H1 (cell line): ENCODE measurements around the gene ROR1. TPM values are rescaled to one million over a fixed set of nuclear protein-coding genes. Genes with fewer than 3 reads are reported as not detected.

ENCODE experiments used
- CTCF ChIA-PET: fragments of 300-600 bp; sonication (Branson Sonifier 250); formaldehyde crosslinking; loops from one replicate; lab custom pipeline; 2021; ENCODE audit not compliant: partially characterized antibody; lab: Charles Lee
- POLR2A ChIA-PET: fragments of 300-600 bp; sonication (Branson Sonifier 250); formaldehyde crosslinking; loops from one replicate; lab custom pipeline; 2021; ENCODE audit warnings: inconsistent platforms; ENCODE audit not compliant: partially characterized antibody; lab: Charles Lee
- DNase-seq, 2 experiments: peaks; one replicate each; pipeline versions ENCODE4 v3.0.0 to v3.0.0-alpha.2; 2010 to 2022; ENCODE audit warnings: low spot score in 2 of 2, low read depth in 1 of 2, mixed read lengths in 1 of 2
- FAIRE-seq: peaks from 2 replicates; lab custom pipeline; 2011; peaks lifted over from hg19 to GRCh38; lab: Jason Lieb, UNC
- H2AFZ ChIP-seq: 2 replicates; pipeline ENCODE4 v1.8.1; 2012; ENCODE audit warnings: low read length, inconsistent platforms
- H2AK5ac ChIP-seq: 2 replicates; pipeline ENCODE4 v1.6.1; 2013; ENCODE audit warnings: low read depth, low read length
- H2BK120ac ChIP-seq: replicated peaks from 2 replicates; pipeline ENCODE3; 2013; ENCODE audit warnings: low read depth, low read length, inconsistent platforms
- H2BK12ac ChIP-seq: 2 replicates; pipeline ENCODE4 v1.6.1; 2013; ENCODE audit warnings: low read depth, low read length
- H2BK15ac ChIP-seq: 2 replicates; pipeline ENCODE4 v1.6.1; 2013; ENCODE audit warnings: low read length
- H2BK20ac ChIP-seq: 2 replicates; pipeline ENCODE4 v1.6.1; 2013; ENCODE audit warnings: low read length
- H2BK5ac ChIP-seq: 2 replicates; pipeline ENCODE4 v1.6.1; 2013; ENCODE audit warnings: low read depth, low read length
- H3K14ac ChIP-seq: 2 replicates; pipeline ENCODE4 v1.6.1; 2013; ENCODE audit warnings: inconsistent platforms; ENCODE audit not compliant: insufficient read length
- H3K18ac ChIP-seq: 2 replicates; pipeline ENCODE4 v1.6.1; 2013; ENCODE audit warnings: low read length; ENCODE audit errors: extremely low read depth
- H3K23ac ChIP-seq: 2 replicates; pipeline ENCODE4 v1.6.1; 2013; ENCODE audit warnings: inconsistent platforms; ENCODE audit not compliant: insufficient read length
- H3K23me2 ChIP-seq: 2 replicates; pipeline ENCODE4 v1.6.1; 2013; ENCODE audit warnings: low read depth, low read length
- H3K27ac ChIP-seq: 2 replicates; pipeline ENCODE4 v1.6.1; 2011; ENCODE audit warnings: low read depth, low read length, inconsistent platforms
- H3K27me3 ChIP-seq, 4 experiments: replicated peaks in 1 of 4; 1 replicate in 1 of 4; 2 replicates in 3 of 4; pipeline versions ENCODE4 v1.6.1 to v1.8.1; 2011 to 2013; ENCODE audit warnings: low read length in 3 of 4, mild to moderate bottlenecking in 3 of 4, inconsistent platforms in 2 of 4, mixed read lengths in 2 of 4, moderate library complexity in 1 of 4; ENCODE audit not compliant: control insufficient read depth in 3 of 4, insufficient read depth in 3 of 4; ENCODE audit errors: extremely low read depth in 1 of 4
- H3K36me3 ChIP-seq, 4 experiments: 2 replicates each; pipeline versions ENCODE4 v1.6.1 to v1.8.1; 2011 to 2013; ENCODE audit warnings: mild to moderate bottlenecking in 4 of 4, low read length in 3 of 4, moderate library complexity in 2 of 4, control low read depth in 1 of 4, inconsistent platforms in 1 of 4; ENCODE audit not compliant: insufficient read depth in 4 of 4, control insufficient read depth in 2 of 4
- H3K4ac ChIP-seq: replicated peaks from 2 replicates; pipeline ENCODE3; 2013; ENCODE audit warnings: low read length, low read depth, mixed read lengths, inconsistent platforms; ENCODE audit not compliant: insufficient read length
- H3K4me1 ChIP-seq, 4 experiments: replicated peaks in 1 of 4; 1 replicate in 1 of 4; 2 replicates in 3 of 4; pipeline versions ENCODE4 v1.6.1 to v1.8.1; 2011 to 2013; ENCODE audit warnings: low read length in 3 of 4, inconsistent platforms in 2 of 4, mixed read lengths in 1 of 4; ENCODE audit not compliant: insufficient read depth in 4 of 4, control insufficient read depth in 3 of 4
- H3K4me2 ChIP-seq, 2 experiments: 2 replicates each; pipeline versions ENCODE4 v1.6.1 to v1.8.1; 2011 to 2013; ENCODE audit warnings: low read depth in 2 of 2, low read length in 2 of 2, control low read depth in 1 of 2, inconsistent platforms in 1 of 2, mild to moderate bottlenecking in 1 of 2; ENCODE audit not compliant: insufficient read depth in 1 of 2
- H3K4me3 ChIP-seq, 4 experiments: fragments of 200-600, 300-600 bp in 1 of 4; sonication (generic), shearing (Covaris generic), sonication (Bioruptor Twin) in 1 of 4; 2 replicates each; pipeline versions ENCODE4 v1.5.1 to v1.8.1; 2011 to 2016; ENCODE audit warnings: low read length in 4 of 4, low read depth in 3 of 4, control low read depth in 2 of 4, inconsistent platforms in 2 of 4, mild to moderate bottlenecking in 2 of 4, mixed read lengths in 1 of 4, moderate library complexity in 1 of 4; ENCODE audit not compliant: insufficient read depth in 2 of 4; ENCODE audit errors: extremely low read depth in 1 of 4
- H3K56ac ChIP-seq: replicated peaks from 2 replicates; pipeline ENCODE3; 2013; ENCODE audit warnings: low read depth, mild to moderate bottlenecking, mixed read lengths, low read length, inconsistent platforms; ENCODE audit not compliant: insufficient read length
- H3K79me1 ChIP-seq: 2 replicates; pipeline ENCODE4 v1.6.1; 2013; ENCODE audit warnings: low read depth, low read length, control low read depth
- H3K79me2 ChIP-seq, 2 experiments: 2 replicates each; pipeline versions ENCODE4 v1.6.1 to v1.8.1; 2012 to 2013; ENCODE audit warnings: low read length in 2 of 2, mild to moderate bottlenecking in 2 of 2, inconsistent platforms in 1 of 2; ENCODE audit not compliant: insufficient read depth in 2 of 2, control insufficient read depth in 1 of 2
- H3K9ac ChIP-seq, 4 experiments: replicated peaks in 1 of 4; 1 replicate in 1 of 4; 2 replicates in 3 of 4; pipeline versions ENCODE4 v1.6.1 to v1.8.1; 2011 to 2013; ENCODE audit warnings: low read depth in 3 of 4, low read length in 3 of 4, control low read depth in 2 of 4, mild to moderate bottlenecking in 2 of 4, moderate library complexity in 2 of 4, inconsistent platforms in 1 of 4; ENCODE audit errors: extremely low read depth in 1 of 4
- H3K9me3 ChIP-seq, 2 experiments: 2 replicates each; pipeline versions ENCODE4 v1.6.1 to v1.8.1; 2012 to 2013; ENCODE audit warnings: mild to moderate bottlenecking in 2 of 2, moderate library complexity in 2 of 2, control low read depth in 1 of 2, inconsistent platforms in 1 of 2, low read depth in 1 of 2, low read length in 1 of 2, mixed read lengths in 1 of 2; ENCODE audit not compliant: insufficient read depth in 2 of 2
- H4K20me1 ChIP-seq, 2 experiments: replicated peaks in 1 of 2; 2 replicates each; pipeline versions ENCODE3 to v1.8.1; 2011 to 2013; ENCODE audit warnings: inconsistent platforms in 2 of 2, low read length in 2 of 2, mild to moderate bottlenecking in 1 of 2; ENCODE audit not compliant: insufficient read depth in 2 of 2, control insufficient read depth in 1 of 2
- H4K5ac ChIP-seq: 2 replicates; pipeline ENCODE4 v1.6.1; 2013; ENCODE audit warnings: low read length, low read depth, mixed read lengths, inconsistent platforms; ENCODE audit not compliant: insufficient read length
- H4K8ac ChIP-seq: 2 replicates; pipeline ENCODE4 v1.8.0; 2013; ENCODE audit warnings: mild to moderate bottlenecking, moderate library complexity, low read length, inconsistent platforms; ENCODE audit not compliant: insufficient read depth; ENCODE audit errors: extremely low read depth
- H4K91ac ChIP-seq: replicated peaks from 2 replicates; pipeline ENCODE3; 2013; ENCODE audit warnings: low read length, mixed read lengths, inconsistent platforms; ENCODE audit not compliant: insufficient read length
- CTBP2 ChIP-seq: IDR thresholded peaks from 2 replicates; pipeline ENCODE4 v1.7.0; 2011; ENCODE audit warnings: borderline replicate concordance, mild to moderate bottlenecking, moderate library complexity, mixed read lengths, low read length; ENCODE audit not compliant: insufficient read depth, insufficient read length
- GABPA ChIP-seq: IDR thresholded peaks from 2 replicates; pipeline ENCODE4 v1.6.1; 2011; ENCODE audit warnings: mild to moderate bottlenecking, low read length, moderate library complexity, borderline replicate concordance; ENCODE audit not compliant: insufficient read depth
- HDAC6 ChIP-seq: IDR thresholded peaks from one replicate; pipeline ENCODE4 v1.7.1; 2012; ENCODE audit warnings: low read depth, mild to moderate bottlenecking, inconsistent platforms, low read length, moderate library complexity
- WGBS, 2 experiments: shearing (Covaris generic) in 1 of 2; methylation state at CpG; one replicate each; pipeline versions ENCODE4 v1.1.6 to v1.1.7; 2013 to 2015; ENCODE audit warnings: low lambda C conversion rate in 2 of 2, mixed read lengths in 2 of 2, inconsistent platforms in 1 of 2, low coverage in 1 of 2, missing lambda C conversion rate in 1 of 2; ENCODE audit not compliant: insufficient replicate concordance in 2 of 2, insufficient coverage in 1 of 2, insufficient read length in 1 of 2; ENCODE audit errors: extremely low coverage in 1 of 2, missing lambda C conversion rate in 1 of 2; 5-methylcytosine and 5-hydroxymethylcytosine counted together
- polyA plus RNA-seq, 7 experiments: library from polyadenylated mRNA; depleted of rRNA in 3 of 7; stranded (reverse) in 5 of 7; unstranded in 2 of 7; fragments of >200 nt in 5 of 7; fragments of 200-250 nt in 2 of 7; gene quantifications; 1 replicate in 5 of 7; 2 replicates in 1 of 7; 4 replicates in 1 of 7; pipeline versions ENCODE4 v1.2.1 to v1.2.3, GENCODE V29; 2011 to 2013; ENCODE audit warnings: missing spikeins in 2 of 7, mixed read lengths in 2 of 7
- total RNA-seq: library from RNA; stranded (reverse); fragmentation: NEBNext Ultra II Directional; extraction: Animal tissue kit (Norgen Biotek cat#: 25700); gene quantifications from 2 replicates; pipeline ENCODE4 v1.2.1, GENCODE V29; 2021

Gene ROR1
- total and polyA plus RNA-seq, 2 of the 8 experiments (the other 6 are each of a cell fraction or from before 2014, with no cell fraction given) = 33.6 to 73.6 TPM

DNA sequence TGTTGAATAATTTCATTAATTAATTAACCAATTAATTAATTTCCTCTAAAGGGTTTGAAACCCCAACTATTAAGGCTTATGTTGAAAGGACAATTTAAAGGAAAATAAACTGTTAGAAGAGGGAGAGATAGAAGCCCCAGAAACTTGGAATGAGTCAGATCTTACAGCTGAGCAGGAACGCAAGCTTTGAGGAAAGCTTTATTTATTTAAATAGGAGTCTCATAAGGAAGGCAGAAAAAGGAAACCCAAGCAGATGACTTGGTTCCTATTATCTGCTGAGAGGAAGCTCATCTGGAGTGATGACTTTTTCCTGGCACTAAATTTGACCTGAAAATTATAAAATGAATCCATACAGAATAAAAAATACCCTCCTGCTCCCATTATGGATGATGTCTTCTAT lies 105.1 kb downstream of the ROR1 start:
- Histone ChIP-seq H3K18ac (no peak overlapping the region), H2AFZ (no peak overlapping the region), H3K4me2 (no peak overlapping the region), H4K8ac (no peak overlapping the region), H2AK5ac (no peak overlapping the region), H2BK12ac (no peak overlapping the region), H4K5ac (no peak overlapping the region), H3K4me3 (no peak overlapping the region), H3K36me3 (no peaks in the 10 kb centered on the region), H2BK20ac (no peak overlapping the region), H3K9ac (no peak overlapping the region), H4K91ac (no peak overlapping the region), H2BK15ac (no peak overlapping the region), H2BK120ac (no peak overlapping the region), H2BK5ac (no peak overlapping the region), H3K4me1 (peaks cover 0 to 13% (median 7%) of the 10 kb centered on the region in 4 experiments; a peak in 5 of 7 replicates), H3K56ac (no peak overlapping the region), H3K4ac (no peak overlapping the region), H4K20me1 (peaks cover 6 to 10% of the 10 kb centered on the region in 2 experiments), H3K27ac (no peak overlapping the region), H3K23ac (no peak overlapping the region), H3K79me2 (peaks cover 10 to 100% of the 10 kb centered on the region in 2 experiments; a peak in 3 of 4 replicates), H3K79me1 (peaks cover 11% of the 10 kb centered on the region), H3K27me3 (no peaks in the 10 kb centered on the region), H3K14ac (no peak overlapping the region), H3K23me2 (peaks cover 2% of the 10 kb centered on the region; the same call in 1 of the 2 replicates), H3K9me3 (no peaks in the 10 kb centered on the region)
- POLR2A ChIA-PET = interaction anchor here (1.3 kb wide), 1 partner anchor 16 kb away, joined by 4 read pairs; no protein-coding TSS in a partner anchor
- FAIRE-seq (no peak), DNase-seq (no peak)
- TF ChIP-seq CTBP2 = no peak
- TF ChIP-seq HDAC6 = no peak
- no peak for TF ChIP-seq GABPA
- 0% methylated on average over 1 of the region's 1 CpG; no CpG with 5 or more reads in 1 of the 2 experiments for WGBS, 2 experiments
- CTCF ChIA-PET = interaction anchor here (0.9 to 1.1 kb wide), 3 partner anchors 9 to 115 kb away, joined by 3 read pairs; no protein-coding TSS in a partner anchor
